Fibroblast of gingiva (primary cell): ENCODE measurements around the gene AZU1.
"Not testable (repeated sequence)": the region's sequence is repeated elsewhere in the genome, so short reads cannot be mapped to it uniquely, and the experiment has no call there.

ENCODE experiments used
- DNase-seq: peaks from one replicate; pipeline ENCODE4 v3.0.0-alpha.2; 2011; ENCODE audit warnings: low read depth

AZU1 gene

DNA sequence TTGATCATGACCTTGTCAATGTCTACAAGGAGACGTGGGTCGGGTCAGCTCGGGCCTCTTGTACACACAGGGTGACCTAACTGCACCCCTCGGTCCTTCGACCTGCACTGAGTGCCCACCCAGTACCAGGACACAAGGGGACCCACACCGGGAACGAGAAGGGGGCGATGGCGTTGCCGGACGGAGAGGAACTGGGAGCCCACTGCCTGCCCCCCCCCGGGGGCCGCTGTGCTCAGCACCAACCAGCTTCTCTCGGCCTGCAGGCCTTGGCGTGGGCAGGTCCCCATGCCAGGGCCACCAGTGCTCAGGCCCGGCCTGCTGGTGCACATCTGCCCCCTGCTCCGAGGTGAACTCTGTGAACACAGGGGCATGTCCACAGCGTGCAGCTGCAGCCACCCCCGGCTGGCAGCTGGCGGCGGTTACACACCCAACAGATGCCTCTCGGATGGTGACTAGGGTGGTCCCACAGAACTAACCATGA lies 46.0 kb downstream of the AZU1 start:
- DNase-seq: no peak

DNA sequence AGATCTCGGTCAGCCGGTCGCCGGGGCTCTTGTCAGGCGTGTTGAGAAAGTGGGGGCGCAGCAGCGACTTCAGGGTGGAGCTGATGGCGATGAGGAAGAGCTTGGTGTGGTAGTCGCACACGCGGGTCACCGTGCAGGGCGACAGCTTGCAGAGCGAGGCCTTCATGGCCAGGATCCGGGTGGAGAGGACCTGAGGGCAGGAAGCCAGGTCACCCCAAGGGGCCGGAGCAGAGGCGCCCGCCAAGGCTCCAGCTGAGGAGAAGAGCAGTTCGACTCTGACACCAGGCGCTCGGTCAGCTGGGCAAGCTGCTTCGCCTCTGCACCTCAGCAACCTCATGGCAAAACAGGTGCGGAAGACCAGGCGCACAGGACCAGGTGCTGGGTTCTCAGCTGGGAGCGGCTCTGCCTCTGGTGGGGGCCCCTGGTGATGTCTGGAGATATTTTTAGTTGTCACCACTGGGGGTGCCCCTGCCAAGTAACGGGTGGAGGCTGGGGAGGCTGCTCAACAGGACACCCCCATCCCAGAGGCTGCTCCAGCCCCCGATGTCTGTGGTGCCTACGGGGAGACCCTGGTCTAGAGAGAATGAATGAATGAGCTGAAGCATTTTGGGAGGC lies 47.7 kb downstream of the AZU1 start:
- DNase-seq: no peak

GRCh38 chr19:876089-876488 lies 48.5 kb downstream of the AZU1 start:
- no peak for DNase-seq

DNA sequence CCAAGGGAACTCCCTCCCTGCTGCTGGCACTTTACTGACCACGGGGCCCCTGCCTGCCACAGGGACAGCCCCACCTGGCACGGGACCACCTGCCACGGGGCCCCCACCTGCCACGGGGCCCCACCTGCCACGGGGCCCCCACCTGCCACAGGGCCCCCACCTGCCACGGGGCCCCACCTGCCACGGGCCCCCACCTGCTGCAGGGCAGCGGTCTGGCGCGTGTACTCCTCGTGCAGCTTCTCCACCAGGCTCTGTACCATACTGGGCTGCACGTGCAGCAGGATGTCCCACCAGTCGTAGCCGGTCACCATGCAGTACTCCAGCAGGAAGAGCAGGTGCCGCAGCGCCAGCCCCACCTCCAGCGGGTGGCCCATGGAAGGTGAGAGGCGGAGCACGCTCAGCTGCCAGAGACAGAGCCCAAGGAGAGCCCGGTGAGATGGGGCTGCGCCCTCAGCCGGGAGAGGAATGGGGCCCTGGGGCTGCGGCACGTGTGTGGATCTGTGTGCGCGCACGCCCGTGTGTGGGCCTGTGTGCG lies 49.2 kb downstream of the AZU1 start:
- no peak for DNase-seq

- not testable (repeated sequence) for DNase-seq
Observed at GRCh38 chr19:877992-878660, 50.5 kb downstream of the AZU1 start.

GRCh38 chr19:878751-879561 lies 51.3 kb downstream of the AZU1 start:
- DNase-seq: not testable (repeated sequence)

GRCh38 chr19:879711-880438 lies 52.2 kb downstream of the AZU1 start:
- no peak for DNase-seq
